GM10248 (cell line): Measurements from ENCODE around the gene PROSER2.

Experiments used
- CTCF ChIA-PET: fragments of 300-600 bp; sonication (Branson Sonifier 250); formaldehyde crosslinking; extraction: SDS; loops from one replicate; lab custom pipeline; 2021; ENCODE audit warnings: antibody characterized with exemption; lab: Yijun Ruan, JAX
- POLR2A ChIA-PET: fragments of 350-650 bp; sonication (Branson Sonifier 250); formaldehyde crosslinking; extraction: SDS; loops from one replicate; lab custom pipeline; 2020; ENCODE audit warnings: antibody characterized with exemption; lab: Yijun Ruan, JAX
- DNase-seq: peaks from one replicate; pipeline ENCODE4 v3.0.0; 2012; ENCODE audit errors: extremely low spot score
- TF ChIP-seq, protein P1 (sequence below): IDR thresholded peaks from 2 replicates; pipeline ENCODE4 v1.5.1; 2012; ENCODE audit warnings: mild to moderate bottlenecking, low read depth; ENCODE audit errors: extremely low read depth, missing control alignments, control extremely low read depth

The PROSER2 gene

DNA sequence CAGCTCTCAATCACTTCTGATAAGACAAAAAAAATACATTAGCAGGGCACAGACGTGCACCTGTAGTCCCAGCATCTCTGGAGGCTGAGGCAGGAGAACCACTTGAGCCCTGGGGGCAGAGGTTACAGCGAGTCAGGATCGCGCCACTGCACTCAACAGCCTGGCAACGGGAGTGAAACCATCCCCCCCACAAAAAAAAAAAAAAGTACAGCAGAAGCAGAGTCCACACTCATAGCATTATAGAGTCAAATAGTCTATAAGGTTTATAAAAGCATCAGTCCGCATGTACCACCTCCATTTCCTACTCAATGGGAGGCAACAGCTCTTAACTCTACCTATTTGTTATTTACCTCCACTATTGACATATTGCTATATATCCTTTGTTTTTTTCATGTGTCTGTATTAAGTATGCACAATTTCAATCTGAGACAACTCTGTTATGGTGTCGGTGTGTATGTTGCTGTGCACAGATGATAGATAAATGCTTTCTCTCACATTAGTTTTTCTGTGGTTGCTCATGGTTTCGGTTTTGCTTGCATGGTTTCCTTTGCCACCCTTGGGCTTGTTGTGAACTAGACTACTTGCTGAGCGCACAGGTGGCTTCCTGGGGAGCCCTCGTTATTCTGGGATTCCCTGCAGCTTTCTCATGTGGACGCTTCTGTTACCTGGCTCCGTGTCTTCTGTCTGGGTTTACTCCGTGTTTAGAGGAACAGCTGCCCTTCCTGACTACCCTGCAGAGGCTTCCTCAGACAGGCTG, 40.4 kb downstream of the PROSER2 start:
- peak; percentile 64 for DNase-seq
- TF ChIP-seq, protein P1, sequence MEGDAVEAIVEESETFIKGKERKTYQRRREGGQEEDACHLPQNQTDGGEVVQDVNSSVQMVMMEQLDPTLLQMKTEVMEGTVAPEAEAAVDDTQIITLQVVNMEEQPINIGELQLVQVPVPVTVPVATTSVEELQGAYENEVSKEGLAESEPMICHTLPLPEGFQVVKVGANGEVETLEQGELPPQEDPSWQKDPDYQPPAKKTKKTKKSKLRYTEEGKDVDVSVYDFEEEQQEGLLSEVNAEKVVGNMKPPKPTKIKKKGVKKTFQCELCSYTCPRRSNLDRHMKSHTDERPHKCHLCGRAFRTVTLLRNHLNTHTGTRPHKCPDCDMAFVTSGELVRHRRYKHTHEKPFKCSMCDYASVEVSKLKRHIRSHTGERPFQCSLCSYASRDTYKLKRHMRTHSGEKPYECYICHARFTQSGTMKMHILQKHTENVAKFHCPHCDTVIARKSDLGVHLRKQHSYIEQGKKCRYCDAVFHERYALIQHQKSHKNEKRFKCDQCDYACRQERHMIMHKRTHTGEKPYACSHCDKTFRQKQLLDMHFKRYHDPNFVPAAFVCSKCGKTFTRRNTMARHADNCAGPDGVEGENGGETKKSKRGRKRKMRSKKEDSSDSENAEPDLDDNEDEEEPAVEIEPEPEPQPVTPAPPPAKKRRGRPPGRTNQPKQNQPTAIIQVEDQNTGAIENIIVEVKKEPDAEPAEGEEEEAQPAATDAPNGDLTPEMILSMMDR: no peak
- ChIA-PET POLR2A (no interaction called here), CTCF (interaction anchor here (1.0 to 1.2 kb wide), 3 partner anchors 11 to 106 kb away, joined by 3 read pairs; no protein-coding TSS in a partner anchor)

DNA sequence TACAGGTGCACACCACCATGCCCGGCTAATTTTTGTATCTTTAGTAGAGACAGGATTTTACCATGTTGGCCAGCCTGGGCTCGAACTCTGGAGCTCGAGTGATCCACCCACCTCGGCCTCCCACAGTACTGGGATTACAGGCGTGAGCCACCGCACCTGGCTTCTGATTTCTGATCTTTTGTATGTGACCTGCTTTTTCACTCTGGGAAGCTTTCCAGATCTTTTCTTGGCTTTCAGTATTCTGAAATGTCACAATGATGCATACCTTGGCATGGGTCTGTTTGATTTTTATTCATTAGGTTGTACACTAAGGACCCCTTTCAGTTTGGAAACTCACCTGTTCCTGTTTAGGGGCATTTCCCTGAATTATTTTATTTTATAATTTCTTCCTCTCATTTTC, 41.6 kb downstream of the PROSER2 start:
- ChIA-PET CTCF (no interaction called here), POLR2A (no interaction called here)
- DNase-seq: no peak
- TF ChIP-seq, protein P1: no peak

DNA sequence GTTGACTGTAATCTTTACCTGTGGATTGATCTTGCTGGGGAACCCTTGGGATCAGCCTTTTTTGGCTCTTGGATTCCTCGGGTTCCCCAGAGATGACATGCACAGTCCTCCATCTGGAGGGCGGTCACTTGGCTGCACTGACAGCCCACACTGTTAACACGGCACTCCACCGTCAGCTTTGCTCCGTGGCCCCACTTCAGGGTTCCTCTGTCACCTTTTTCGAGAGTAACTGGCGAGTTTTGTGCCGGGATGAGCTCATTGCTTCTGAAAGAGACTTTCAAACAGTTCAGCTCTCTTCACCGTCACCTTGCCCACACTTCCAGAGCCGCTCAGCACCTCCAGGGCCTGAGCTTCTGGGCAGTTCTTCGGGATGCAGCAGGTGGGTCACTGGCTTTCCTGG, 42.4 kb downstream of the PROSER2 start:
- POLR2A ChIA-PET: no interaction called here
- CTCF ChIA-PET: interaction anchor here (1.0 kb wide), 1 partner anchor 9 kb away, joined by 3 read pairs; no protein-coding TSS in a partner anchor
- TF ChIP-seq, protein P1: no peak
- no peak for DNase-seq

DNA sequence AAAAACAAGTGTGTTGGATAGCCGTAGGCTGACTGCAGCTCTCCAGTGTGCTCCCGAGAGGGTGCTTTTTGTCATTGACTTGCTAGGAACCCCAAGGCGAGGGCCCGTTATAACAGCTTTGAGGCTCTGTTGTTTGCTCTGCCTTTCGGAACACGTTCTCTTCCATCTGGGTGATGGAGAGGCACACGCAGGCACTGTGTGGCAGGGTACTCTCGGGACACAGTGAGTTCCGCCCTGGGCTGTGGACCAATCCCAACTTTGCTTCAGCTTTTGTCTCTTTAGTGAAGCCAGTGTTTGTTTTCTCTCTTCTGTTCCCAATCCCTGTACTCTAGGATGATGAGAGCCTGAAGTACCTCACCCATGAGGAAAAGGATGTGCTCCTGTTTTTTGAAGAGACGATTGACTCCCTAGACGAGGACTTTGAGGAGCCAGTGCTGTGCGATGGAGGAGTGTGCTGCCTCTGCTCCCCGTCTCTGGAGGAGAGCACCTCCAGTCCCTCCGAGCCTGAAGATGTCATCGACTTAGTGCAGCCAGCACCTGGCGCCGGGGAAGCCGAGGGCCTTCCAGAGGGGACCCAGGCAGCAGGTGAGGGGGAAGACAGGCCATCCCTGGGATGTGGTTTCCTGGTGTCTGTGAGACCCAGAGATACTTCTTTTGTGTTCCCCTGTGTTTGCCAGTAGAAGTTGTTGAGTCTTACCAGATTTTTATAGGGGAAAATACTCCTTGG, 43.2 kb downstream of the PROSER2 start:
- POLR2A ChIA-PET: no interaction called here
- TF ChIP-seq, protein P1: no peak
- CTCF ChIA-PET: interaction anchor here (1.0 kb wide), 1 partner anchor 10 kb away, joined by 3 read pairs; no protein-coding TSS in a partner anchor
- DNase-seq: no peak

DNA sequence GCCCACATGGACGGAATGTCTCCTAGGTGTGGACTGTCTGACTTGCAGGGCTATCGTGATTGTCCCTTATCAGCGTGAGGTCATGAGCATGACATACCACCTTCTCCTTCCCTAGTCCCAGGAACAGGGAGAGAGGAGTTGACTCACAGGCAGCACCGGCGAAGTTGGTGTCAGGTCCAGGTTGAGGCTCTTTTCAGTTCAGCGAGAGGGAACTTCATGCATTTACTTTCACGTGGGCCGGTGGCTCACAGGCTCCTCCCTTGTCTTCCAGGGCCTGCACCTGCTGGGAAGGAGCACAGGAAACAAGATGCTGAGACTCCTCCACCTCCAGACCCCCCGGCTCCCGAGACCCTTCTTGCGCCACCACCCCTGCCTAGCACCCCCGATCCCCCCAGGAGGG, 46.1 kb downstream of the PROSER2 start:
- TF ChIP-seq, protein P1: no peak
- no peak for DNase-seq
- ChIA-PET CTCF (no interaction called here), POLR2A (no interaction called here)

DNA sequence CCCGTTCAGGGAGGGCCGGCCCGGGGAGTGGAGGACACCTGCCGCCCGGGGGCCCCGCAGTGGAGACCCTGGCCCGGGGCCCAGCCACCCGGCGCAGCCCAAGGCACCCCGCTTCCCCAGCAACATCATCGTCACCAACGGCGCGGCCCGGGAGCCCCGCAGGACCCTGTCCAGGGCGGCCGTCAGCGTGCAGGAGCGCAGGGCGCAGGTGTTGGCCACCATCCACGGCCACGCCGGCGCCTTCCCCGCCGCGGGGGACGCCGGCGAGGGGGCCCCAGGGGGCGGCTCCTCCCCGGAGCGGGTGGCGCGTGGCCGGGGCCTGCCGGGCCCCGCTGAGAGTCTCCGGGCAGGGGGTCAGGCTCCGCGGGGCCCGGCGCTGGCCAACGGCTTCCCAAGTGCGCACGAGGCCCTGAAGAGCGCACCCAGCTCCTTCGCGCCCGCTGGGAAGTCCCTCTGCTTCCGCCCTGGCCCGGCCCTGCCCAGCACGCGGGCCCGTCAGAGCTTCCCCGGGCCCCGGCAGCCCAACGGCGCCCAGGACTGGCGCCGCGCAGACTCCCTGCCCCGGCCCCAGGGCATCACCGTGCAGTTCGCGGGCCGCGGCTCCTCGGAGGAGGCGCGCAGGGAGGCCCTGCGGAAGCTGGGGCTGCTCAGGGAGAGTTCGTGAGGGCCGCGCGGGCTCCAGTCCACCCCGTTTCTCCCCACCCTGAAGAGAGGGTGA, 46.7 kb downstream of the PROSER2 start:
- no peak for DNase-seq
- POLR2A ChIA-PET: no interaction called here
- TF ChIP-seq, protein P1: no peak
- CTCF ChIA-PET: no interaction called here
